Activated CD4-positive, alpha-beta T cell treated with anti-CD3 and anti-CD28 coated beads, Interleukin-2, Interleukin-4, amounts not matched to agents 100 ng/mL and 50 ng/mL, durations not matched to agents 16 hours and 8 hours (primary cell): ENCODE measurements around the gene KCNH3.

Experiments
- DNase-seq: peaks from one replicate; pipeline ENCODE4 v3.0.0-alpha.2; 2020; ENCODE audit warnings: low spot score

The KCNH3 gene

DNA sequence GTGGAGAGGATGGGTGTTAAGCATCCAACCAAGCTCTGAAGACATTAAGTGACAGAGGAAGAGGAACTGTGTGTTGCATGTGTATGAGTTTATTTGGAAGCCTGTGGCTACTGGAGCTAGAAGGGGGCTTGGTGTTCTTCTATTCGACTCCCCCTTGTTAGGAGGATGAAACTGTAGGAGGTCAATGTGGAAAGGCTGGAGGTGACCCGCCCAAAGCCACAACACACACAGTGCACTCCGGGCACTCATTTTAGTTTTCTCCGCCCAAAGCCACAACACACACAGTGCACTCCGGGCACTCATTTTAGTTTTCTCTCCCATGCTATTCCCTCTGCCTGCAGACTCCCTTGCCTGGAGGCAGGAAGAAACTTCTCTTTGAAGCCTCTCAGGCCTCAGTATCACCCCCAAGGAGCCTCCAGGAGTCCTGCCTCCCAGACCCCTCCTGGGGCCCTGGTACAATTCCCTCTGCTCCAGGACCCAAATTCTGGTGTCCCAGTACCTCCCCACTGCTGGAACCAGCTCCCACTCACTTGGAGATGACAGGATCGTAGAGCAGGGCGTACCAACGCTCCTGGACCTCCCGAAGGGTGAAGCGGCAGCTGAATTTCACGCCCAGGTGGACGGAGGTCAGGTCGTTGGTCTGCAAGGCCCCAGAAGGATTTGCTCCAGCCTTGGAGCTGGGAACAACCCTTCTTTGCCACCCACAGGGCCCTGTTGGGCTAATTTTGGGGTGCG lies 25.3 kb downstream of the KCNH3 start:
- no peak for DNase-seq

GRCh38 chr12:49564686-49565405 lies 26.0 kb downstream of the KCNH3 start:
- DNase-seq, result peak; percentile 11

- no peak for DNase-seq
Measured at GRCh38 chr12:49565406-49566265, 26.8 kb downstream of the KCNH3 start.

GRCh38 chr12:49566361-49566760 lies 27.5 kb downstream of the KCNH3 start:
- no peak for DNase-seq

DNA sequence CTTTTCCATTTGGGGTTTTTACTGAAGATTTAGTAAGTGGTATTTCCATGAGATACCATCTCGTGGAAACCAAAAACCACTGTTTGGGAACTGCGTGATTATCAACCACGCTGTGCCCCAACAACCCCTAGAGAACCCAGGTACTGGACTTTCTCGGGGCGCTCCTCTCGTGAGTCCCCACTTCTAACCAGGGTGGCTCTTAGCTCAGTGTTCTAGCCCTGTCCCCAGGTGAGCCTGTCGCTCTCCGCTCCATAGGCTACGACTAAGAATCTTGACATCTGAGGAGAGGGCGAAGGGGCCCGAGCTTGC lies 28.4 kb downstream of the KCNH3 start:
- DNase-seq, result no peak

GRCh38 chr12:49567611-49568441 lies 29.0 kb downstream of the KCNH3 start, which contains the start of gene MCRS1:
MCRS1 (minus strand) TSS chr12:49568142; CDS start chr12:49566731, 1,411 bp downstream.
- peak; percentile 92 for DNase-seq

DNA sequence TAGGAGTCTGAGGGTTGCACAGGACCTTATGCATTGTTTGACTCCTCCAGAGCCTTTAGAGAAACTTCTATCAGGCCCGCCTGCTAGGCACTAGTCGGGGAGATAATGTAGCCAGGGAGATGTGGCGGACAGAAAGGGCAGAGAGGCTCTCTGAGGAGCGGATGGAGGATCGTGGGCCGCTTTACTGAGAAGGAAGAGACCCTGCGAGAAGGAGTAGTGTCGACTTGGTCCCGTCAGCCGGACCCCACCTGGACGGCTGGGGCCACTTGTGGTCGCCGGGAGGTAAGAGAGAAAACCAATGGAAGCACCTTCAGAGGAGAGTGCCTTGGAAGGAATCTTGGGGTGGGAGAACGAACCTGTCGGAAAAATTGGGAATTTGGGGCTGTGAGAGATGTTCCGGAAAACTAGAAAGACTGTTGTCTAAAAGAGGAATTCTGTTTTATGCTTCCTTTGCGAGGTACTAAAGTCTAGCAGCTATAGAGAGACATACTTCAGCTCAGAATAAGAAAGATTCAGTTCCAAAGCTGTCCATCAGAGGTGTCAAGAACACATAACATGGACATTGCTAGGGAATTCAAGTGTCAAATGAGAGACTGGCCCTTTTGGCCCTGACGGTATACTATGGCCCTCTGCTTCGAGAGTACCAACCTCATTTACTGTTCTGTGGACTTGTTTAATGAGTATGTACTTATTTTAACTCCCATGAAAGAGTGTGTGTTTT lies 29.8 kb downstream of the KCNH3 start:
- no peak for DNase-seq

- DNase-seq, result no peak
Measured at GRCh38 chr12:49577589-49578315, 38.9 kb downstream of the KCNH3 start.

DNA sequence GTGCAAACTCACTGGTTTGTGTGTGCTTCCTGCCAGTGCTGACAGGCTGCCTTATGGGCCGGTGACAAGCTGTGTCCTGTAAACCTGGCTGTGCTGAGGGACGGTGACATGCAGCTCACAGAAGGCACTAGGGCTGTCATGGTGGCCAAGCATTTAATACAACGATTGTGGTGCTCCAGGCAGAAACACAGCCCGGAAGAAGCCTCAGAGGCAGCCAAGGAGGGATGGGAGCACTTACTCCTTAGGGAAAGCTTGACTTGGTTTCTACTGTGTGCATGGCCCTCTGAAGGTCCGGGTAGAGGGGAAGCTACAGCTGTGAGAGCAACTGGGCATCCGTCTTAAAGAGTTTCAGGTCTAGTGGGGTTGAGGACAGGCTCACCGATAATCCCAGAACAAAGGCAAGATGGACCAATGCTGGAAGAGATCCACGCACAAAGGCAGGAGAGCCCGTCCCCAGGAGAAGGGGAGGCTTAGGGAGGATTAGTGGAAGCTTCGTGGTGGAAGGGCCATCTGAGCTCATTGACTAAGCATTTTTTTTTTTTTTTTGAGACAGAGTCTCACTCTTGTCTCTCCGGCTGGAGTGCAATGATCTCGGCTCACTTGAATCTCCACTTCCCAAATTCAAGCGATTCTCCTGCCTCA lies 39.8 kb downstream of the KCNH3 start:
- DNase-seq, result no peak

DNA sequence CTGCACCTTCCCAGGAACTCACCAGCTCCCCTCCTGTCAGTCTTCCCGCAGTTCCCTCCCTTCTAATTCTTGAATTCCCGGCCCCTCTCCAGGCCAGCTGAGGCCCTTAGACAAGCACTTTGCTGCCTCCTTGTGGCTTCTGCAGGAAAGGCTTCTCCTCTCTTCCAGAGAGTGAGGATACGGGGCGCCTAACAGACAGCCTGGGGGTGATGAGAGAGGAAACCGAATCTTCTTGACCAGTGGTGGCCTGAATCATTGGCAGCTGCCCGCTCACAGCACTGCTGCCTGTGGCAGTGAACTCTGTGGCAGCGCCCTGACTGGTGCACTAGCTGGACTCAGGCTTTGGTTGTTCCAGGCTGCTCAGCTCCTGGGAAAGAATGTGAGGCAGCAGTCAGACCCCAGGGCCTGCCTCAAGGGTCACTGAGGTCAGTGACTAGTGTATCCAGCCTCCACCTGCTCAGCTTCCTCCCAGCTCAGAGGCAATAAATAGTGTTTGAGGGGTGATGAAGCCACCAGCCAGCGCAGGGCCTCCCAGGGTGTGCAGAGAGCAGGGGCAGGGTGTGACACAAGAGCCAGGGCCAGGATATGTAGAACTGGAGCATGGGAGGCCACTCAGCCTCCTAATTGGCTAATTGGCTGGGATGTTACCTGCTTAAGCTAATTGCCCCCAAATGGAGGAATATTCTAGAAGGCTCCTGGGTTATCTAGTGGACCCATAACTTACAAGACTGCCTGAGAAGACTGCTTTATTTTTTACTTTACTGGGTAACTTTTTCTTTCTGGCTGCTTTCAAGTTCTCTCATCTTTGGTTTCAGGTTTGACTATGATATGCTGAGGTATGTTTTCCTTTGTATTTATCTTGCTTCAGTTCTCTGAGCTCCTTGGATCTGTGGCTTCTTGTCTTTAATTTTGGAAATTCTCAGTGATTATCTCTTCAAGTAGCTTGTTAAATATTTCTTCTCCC lies 42.0 kb downstream of the KCNH3 start:
- peak; percentile 62 for DNase-seq

DNA sequence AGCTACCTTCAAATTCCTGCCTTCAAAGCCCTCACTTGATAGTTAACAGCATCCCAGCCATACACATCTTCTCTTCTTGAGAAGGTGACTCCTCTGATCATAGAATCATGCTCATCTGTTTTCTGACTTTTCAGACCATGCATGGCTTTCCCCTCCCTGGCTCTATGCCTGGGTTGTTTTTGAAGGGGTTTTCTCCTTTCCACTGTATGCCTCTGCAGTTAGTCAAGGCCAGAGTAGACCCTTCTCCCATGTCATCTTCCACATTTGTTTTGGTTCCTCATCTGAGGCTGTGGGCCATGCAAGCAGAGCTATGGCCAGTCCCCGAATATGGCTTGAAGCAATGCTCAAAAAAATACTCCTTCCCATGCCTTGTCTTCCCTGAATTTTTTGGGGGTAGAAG lies 43.4 kb downstream of the KCNH3 start:
- DNase-seq, result no peak

GRCh38 chr12:49582850-49583249 lies 44.0 kb downstream of the KCNH3 start:
- no peak for DNase-seq

GRCh38 chr12:49583366-49584094 lies 44.7 kb downstream of the KCNH3 start:
- no peak for DNase-seq

- no peak for DNase-seq
Measured at GRCh38 chr12:49584591-49584990, 45.8 kb downstream of the KCNH3 start.

DNA sequence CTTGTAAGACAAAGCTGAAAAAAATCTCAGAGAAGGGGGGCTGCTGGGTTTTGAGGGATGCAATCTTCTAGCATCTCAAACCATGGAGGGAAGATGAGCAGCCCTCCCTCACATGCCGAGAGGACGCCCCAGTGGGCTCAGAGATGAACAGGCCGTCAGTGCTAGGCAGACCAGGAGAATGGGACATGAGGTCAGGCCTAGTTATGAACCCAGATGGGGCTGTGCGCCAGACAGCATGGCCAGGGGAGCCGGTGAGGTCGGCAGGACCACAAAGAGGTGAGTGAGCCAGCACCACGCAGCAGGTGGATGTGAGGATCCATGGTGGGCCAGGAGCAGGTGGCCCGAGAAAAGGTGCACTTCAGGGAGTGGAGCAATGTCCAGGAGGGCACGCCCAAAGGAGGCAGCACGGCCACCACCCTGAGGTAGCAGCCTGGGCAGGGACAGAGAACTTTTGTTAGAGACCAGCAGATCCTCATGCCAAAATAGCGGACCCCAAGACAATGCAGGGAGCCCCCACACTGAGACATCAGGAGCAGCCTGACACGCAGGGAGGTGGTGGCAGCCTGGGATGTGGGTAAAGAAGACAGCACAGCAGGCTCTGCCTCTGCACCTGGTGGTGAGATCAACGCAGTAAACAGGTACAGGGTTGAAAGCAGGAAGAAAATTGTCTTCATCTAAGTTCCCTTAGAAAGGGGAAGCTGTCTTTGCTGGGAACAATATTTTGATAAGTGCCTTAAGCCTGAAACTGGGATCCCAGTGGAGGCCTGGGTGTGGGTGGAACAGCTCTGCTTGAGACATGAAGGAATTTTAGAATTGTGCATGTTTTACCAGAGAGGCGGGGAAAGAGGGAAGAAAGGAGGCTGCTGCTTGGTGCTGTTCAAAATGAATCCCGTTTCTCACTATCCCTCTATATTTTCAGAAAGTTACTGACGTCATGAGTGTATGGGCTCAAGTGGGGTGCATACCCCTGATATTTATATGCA lies 46.9 kb downstream of the KCNH3 start:
- no peak for DNase-seq

GRCh38 chr12:49587174-49587908 lies 48.5 kb downstream of the KCNH3 start:
- DNase-seq, result no peak
